Measurements from ENCODE around the gene PDIK1L.

- TF ChIP-seq CTCF (IDR thresholded peaks at IDR 0.05) (no peak), EZH2 (IDR thresholded peaks at IDR 0.05; ENCODE audit: borderline replicate concordance, insufficient read depth, low read depth, low read length, poor library complexity, severe bottlenecking) (no peak)
Observed at GRCh38 chr1:26084844-26085243, 26.8 kb upstream of the PDIK1L start.

Data from B cell (primary cell).